SW 1271 (cell line): ENCODE measurements around the gene OSCP1.

Experiments
- DNase-seq, 2 experiments: peaks; one replicate each; lab custom pipeline; 2025; lab: John Stamatoyannopoulos, UW

OSCP1 gene

DNA sequence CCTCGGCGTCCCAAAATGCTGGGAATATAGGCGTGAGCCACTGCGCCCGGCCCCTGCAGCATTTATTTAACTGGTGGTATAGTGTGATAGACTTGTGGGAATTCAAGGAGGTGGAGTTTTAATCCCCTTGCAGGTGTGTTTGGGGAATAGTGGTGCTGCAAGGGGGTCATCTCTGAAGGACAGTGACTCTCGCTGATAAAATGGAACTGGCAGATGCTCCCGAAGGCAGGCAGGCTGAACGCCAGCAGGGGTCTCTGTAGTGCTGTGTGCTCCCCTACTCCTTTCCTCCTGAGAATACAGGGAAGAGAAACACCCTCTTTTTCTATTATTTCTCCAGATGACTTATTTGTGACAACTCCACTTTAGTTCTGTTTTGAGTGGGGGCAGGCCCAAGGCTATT is 4.0 kb downstream of the OSCP1 start:
- no peak for DNase-seq

DNA sequence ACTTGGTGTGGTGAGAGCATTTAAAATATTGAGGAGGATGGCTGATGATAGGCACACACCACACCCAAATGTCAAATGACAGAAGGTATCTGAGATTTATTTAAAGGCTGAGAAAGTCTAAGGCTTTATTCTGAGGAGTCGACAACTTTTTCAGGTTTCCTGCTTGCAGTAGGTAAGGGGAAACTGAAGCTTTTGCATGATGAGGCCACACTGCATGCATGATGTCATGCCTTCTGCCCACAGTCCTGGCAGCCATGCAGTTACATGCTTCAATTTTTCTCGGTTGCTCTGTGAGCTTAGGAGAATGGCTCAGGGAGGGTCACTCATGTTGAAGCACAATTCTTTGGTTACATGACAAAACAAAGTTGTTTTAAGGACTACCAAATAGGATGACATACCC is 7.0 kb downstream of the OSCP1 start:
- no peak for DNase-seq

DNA sequence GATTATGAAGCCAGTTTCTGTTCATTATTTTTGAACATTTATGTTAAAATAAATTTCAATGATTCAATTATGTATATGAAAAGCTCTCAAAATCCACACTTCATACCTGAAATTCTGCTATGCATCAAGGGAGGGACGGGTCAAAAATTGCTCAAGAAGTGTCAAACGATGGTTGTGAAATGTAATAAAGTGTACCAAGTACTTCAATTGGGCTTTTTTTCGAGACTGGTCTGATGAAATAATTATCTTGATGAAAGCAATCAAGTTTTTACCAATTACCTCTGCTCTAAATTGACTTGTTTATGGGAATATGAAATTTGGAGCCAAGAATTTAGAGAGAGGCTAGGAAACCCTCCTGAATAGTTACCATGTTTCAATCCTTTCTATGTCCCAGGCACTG is 7.9 kb downstream of the OSCP1 start:
- no peak for DNase-seq

DNA sequence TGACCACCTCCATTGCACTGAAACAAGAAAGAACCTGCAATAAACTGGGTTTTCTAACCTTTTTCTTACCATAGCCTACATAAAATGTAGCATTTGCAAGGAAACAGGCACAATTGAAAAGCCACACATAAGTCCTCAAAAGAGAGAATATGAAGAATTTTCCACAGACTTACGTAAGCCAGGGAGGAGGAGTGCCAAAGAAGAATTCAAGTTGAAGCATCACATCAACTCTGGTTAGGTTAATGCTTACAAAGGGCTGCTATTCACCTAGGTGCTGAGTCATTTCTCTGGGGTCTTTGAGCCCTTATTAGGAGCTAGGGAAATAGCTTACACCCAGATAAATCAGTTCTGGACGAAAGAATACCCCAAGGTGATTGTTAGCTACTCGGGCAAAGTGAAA is 9.6 kb downstream of the OSCP1 start:
- no peak for DNase-seq

DNA sequence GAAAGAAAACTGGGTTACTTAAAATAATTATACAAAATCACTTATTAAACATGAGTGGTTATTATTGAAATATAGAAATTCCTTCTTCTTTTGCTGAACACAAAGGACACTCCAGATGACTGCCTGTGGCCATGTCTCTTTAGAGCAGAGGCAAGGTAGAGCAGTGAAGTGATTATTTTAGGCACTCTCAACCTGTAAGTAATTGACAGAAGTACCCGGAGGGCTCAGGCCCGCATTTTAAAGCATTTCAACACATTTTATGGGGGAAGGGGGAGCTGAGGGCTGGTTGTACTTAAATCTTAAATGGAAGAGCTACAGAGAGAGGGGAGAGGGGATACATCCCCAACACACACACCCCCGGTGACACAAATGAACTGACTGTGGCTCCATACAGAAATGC is 10.2 kb downstream of the OSCP1 start:
- no peak for DNase-seq

DNA sequence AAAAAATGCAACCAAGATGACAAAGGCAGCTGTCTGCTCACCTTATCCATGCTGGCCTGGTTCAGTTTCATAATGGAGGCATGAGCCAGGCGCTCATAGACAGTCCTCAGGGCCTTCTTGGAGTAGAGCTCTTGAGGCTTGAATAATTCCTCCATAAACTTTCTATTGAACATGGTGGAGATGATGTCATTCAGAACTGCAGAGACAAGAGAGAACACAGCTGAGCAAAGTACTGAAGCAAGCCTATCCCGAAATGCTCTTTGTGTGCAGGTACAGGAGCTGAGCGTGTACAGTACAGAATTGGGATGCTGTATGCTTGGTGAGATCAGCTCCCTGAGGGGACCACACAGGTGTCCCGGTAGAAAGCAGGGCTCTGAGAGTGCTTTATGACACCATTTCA is 11.5 kb downstream of the OSCP1 start:
- no peak for DNase-seq

DNA sequence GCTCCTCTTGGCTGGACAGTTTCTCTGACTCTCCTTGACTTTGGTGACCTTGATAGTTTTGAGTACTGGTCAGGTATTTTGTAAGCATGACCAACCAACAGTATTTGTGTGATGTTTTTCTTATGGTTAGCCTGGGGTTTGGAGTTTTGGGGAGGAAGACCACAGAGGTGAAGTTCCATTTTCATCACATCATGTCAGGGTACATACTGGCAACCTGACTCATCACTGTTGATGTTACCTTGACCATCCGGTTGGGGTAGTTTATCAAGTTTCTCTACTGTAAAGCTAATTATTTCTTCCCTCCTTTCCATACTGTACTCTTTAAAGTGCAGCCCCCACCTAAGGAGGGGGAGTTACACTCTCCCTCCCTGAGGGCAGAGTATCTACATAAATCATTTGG is 13.4 kb downstream of the OSCP1 start:
- no peak for DNase-seq

DNA sequence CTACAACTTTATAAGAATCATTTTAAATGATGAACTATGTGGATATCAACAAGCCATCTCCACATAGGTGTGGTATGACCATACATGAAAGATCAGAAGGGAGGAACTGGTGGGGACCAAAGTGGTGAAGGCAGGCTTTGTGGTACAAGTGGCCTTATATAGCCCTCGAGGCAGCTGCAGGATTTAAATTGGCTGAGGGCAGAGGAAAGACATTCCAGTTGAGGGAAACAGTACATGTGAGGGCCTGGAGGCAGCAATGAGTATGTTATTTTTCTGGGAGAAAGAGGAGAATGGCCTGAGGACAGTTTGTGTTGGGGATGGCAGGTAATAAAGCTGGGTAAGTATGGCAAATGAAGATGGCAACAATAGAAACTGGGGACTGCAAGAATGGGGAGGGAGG is 17.1 kb downstream of the OSCP1 start:
- no peak for DNase-seq

DNA sequence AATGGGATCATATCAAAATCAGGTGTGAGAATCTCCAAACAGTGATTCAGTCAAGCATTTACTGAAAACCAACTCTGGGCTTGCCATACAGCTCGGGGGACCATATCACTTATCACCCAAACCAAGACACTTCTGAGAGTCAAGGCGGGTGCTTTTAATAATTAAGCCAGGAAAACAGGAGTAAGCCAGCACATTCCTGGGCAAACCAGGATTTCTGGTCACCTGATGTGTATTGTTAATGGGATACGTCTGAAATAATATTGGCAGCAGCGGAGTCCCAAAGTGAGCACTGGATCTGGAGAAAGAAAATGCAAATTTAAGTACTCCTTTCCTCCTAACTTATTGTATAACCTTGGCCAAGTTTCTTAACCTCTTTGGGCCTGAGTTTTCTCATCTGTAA is 17.6 kb downstream of the OSCP1 start:
- no peak for DNase-seq

DNA sequence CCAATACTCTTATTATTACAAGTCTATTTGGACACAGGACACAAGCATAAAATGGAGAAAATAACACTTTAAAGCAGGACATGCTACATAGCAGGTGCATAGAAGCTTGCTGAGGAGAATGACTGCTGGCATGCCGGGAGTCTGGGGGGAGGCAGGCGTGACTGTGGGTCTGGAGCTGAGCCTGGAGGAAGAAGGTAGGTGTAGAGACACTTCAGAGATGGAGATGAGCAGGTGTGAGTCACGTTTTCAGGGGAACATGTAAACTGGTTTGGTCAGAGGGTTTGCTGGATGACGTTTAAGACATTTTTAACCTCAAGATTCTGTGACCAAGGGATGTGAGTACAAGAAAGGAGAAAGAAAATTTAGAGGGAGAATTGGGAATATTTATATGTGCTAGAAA is 24.5 kb downstream of the OSCP1 start:
- DNase-seq: no peak

DNA sequence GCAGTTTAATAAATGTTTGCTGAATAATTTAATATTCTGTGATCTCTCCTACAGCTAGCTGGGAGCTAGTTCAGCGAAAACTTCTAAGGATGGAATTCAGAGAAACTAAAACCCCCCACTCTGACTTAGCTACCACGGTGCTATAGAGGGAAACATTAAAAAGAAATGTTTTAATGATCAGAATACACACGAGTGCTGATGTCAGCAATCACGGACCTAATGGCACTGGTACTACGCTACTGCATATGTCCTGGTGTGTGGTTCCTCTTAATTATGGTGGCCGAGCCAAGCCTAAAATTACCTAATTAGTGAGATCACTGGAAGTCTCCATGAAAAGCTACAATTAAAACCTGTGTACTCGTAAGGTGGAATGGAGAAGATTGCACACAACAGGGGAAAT is 28.6 kb downstream of the OSCP1 start:
- no peak for DNase-seq

DNA sequence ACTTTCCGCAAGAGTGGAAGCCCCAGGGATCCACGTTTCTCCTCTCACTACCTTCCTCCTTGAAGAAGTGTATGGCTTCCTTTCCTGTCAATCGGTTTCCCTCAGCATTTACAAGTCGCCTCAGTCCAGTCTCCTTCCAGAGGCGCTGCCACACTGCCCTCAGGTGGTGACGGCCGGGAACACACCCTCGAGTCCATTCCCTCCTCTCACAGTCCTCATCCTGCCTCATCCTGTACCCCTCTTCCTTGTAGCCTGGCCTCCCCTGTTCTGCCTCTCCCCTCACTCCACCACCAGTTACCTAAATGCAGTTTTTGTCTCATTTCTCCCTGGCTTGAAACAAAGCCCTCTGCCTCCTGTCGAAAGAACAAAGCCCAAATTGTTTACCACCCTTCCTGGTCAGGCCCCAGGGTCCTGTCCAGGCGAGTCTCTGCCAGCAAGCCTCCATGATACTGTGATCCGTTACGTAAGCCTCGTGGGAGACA is 29.4 kb downstream of the OSCP1 start:
- peak; percentile 12 to 69 for DNase-seq

DNA sequence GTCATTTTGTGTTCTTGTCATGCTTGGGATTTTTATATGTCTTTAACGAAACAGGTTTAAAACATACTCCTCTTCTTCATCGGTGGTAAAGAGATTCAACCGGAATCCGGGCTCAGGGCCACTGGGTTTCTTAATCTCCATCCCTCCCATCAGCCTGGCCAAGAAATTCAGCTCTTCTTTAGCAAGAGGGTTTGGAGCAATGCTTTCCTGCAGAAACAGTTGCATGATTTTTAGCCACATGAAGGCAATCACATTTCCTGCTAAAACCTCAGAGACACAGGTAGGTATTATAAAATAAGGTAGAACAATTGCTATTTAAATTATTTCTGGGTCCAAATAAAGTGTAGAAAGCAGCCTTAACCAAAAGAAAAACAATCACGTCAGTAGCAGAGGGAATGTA is 29.8 kb downstream of the OSCP1 start:
- no peak for DNase-seq

DNA sequence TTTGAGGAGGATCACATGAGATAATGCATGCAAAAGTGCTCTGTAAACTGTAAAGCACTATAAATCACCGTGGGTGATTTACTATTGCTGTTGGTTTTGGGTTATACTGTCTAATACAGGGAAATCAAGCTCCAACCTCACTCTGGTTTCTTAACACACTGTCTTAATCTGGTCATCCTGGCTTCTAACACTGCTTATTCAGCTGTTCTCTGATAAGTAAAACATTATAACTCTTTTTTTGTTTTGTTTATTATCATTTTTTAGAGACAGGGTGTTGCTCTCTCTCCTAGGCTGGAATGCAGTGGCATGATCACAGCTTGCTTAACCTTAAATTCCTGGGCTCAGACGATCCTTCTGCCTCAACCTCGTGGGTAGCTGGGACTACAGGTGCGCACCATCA is 30.7 kb downstream of the OSCP1 start:
- no peak for DNase-seq

DNA sequence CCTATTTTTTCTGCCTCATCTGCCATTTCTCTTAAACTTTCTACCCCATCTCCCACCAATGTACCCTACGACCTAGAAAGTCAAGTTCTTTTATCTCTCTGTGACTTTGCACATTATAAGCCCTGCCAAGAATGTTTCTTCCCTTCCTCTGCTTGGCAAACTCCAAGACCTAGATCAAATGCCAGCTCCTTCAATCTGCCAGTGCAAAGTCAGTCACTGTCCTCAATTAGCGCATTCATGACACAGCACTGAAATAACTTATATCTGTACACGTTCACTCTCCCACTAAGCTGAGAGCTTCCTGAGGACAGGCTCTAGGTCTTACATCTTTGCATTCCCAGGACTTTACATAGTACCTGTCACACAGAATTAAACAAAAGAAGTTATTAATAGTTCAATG is 31.1 kb downstream of the OSCP1 start:
- no peak for DNase-seq

DNA sequence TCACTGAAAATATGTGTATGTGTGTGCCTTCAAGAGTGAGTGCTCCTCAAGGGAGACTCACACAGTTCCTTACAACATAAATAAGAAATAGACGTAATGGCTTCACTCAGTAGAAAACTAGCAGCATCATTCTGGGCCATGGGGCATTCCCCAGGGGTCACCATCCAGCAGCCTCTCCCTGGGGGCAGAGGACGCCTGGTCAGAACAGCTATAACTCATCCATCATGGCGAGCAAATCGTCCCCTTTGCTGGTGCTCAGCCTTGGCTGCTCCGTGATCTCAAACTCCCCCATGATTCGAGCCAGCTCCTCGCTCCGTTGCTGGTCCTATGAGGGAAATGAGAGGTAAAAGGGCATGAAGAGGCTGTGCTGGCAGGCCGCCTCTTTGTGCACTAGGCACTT is 32.3 kb downstream of the OSCP1 start:
- DNase-seq: no peak

DNA sequence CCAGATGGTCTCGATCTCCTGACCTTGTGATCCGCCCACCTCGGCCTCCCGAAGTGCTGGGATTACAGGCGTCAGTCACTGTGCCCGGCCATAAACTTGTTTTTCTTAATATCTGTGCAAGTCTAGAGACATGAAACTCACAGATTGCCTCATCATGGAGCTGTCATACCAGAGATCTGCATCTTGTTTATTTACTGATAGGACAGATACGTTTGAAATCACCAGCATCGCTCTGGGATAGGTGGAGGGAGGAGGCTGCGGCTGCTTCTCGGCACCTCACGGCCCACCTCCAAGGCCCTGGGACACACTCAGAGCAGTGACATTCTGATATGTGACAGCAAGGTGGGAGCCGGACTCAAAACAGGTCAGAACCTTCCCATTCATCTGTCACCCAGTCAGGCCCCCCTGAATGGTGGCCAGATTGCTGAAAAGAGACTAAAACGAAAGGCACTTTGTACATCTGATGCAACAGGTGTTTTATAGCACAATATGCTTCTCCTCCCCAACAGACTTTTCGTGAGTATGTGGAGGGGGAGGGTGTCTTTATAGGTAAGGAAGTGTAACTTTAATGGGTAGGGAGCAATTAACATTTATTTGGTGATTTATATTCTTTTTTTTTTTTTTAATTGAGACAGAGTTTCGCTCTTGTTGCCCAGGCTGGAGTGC is 34.5 kb downstream of the OSCP1 start:
- no peak for DNase-seq

DNA sequence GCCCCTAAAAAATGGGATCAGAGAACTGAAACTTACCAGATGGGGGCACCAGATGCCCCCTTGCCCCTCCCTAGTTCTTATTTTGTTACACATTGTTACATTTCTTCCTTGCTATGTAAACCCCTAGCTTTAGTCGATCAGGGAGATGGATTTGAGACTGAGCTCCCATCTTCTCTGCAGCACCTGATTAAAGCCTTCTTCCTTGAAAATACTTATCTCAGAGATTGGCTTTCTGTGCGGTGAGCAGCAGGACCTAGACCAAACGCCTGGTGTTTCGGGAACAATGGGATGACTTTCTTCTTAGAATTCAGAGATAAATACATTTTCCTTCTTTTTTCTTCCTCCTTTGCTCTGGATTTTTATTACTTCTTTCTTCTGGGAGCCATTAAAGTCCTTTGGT is 35.9 kb downstream of the OSCP1 start:
- no peak for DNase-seq

DNA sequence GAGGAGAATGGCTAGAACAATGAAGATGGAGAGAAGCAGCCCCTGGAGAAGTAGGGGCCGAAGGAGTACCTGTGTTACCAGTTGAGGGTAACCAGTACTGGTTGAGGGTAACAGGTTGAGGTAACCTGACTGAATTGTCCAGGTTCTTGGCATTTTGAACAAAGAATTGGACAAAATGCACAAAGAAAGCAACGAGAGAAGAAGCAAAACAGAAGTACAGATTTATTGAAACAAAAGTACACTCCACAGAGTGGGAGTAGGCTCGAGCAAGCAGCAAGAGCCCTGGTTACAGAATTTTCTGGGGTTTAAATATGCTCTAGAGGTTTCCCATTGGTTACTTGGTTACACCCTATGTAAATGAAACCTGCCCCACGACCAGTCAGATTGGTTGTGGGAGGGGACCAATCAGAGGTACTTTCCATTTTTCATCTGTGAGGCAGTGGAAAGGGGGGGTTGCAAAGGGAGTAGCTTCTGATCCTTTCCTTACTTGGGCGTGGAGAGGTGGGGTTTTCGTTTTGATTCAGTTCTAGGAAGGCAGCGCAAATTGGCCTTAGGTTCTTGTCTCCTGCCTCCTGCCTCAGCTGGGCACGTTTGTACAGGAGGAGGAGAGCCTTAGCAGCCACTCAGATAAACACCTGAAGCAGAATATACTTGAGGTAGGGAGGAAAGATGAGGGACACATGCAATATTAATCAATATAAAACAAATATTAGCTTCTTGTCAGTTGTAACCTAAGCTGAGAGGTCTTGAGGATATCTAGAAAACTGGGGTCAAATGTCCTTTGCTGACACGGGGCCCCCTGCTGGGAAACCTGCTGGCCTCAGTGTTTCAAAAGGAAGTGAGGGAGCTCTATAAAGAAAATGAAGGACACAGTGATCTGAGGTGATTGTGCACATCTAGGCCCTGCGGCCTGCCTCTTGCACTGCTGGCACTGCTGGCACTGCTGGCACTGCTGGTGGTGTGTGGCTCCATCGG is 38.3 kb downstream of the OSCP1 start:
- DNase-seq: no peak

DNA sequence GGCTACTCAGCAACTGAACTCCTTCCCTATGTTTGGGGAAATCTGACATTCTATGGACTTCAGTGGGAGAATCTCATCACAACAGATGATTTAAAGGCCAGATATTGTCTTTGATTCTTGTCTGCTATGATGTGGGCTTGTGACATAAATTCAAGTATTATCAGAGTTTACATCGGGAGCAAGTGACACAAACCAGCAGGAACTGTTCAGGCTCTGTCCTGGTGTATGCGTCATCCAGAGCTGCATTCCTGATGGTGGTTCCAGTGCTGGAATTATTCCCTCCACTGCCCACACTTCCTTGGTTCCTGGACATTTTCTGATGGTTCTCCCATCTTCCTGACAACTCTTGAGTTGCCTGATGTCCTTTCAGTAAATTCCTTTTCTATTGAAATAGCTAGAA is 41.8 kb downstream of the OSCP1 start:
- no peak for DNase-seq

DNA sequence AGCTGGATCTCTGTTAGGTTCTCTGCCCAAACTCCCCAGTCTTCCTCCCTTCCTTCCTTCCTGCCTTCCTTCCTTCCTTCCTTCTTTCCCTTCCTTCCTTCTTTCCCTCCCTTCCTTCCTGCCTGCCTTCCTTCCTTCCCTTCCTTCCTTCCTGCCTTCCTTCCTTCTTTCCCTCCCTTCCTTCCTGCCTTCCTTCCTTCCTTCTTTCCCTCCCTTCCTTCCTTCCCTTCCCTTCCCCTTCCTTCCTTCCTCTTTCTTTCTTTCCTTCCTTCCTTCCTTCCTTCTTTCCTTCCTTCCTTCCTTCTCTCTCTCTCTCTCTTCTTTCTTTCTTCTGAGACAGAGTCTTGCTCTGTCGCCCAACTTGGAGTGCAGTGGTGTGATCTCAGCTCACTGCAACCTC is 43.8 kb downstream of the OSCP1 start:
- no peak for DNase-seq

DNA sequence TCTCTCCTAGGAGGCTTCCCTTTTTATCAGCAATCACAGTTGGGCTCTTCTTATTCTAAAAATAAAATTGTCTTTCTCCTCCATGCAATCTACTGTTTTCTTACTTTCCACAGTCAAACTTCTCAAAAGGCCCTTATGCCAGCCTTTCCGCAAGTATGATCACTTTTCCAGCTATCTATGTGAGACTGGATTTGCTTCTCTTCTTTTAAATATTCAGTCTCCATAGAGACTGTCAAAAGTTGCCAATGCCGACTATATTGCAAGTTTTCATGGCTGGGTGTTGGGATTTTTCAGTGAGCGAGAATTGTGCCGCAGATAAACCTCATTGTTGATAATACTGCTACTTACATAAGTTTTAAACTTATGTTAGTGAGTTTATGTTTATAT is 47.8 kb downstream of the OSCP1 start:
- no peak for DNase-seq
